A204.1 (cell line): ENCODE results near the gene KRT9.
"Not testable (repeated sequence)": the region's sequence is repeated elsewhere in the genome, so short reads cannot be mapped to it uniquely, and the experiment has no call there.

Experiments used
- FAIRE-seq: peaks from 2 replicates; lab custom pipeline; 2012; peaks lifted over from hg19 to GRCh38; lab: Jason Lieb, UNC

The KRT9 gene

GRCh38 chr17:41571561-41572434, at the start of gene KRT9:
Gene KRT9, minus strand, starts transcription at chr17:41572059. Its CDS starts 67 bp downstream, at chr17:41571992.
- FAIRE-seq: no peak

GRCh38 chr17:41621435-41621817, 49.6 kb upstream of the KRT9 start:
- FAIRE-seq: not testable (repeated sequence)

- no peak for FAIRE-seq
These were observed 49.0 kb upstream of the KRT9 start for GRCh38 chr17:41620583-41621434.

- not testable (repeated sequence) for FAIRE-seq
These were observed 48.2 kb upstream of the KRT9 start for GRCh38 chr17:41619927-41620582.

- no peak for FAIRE-seq
These were observed 47.4 kb upstream of the KRT9 start for GRCh38 chr17:41619036-41619926.

- no peak for FAIRE-seq
These were observed 46.6 kb upstream of the KRT9 start for GRCh38 chr17:41618341-41619035.

GRCh38 chr17:41617698-41618097, 45.8 kb upstream of the KRT9 start:
- no peak for FAIRE-seq

- FAIRE-seq: no peak
These were observed 45.3 kb upstream of the KRT9 start for GRCh38 chr17:41617136-41617535.

- not testable (repeated sequence) for FAIRE-seq
These were observed 44.6 kb upstream of the KRT9 start for GRCh38 chr17:41616486-41616885.

- no peak for FAIRE-seq
These were observed 43.6 kb upstream of the KRT9 start for GRCh38 chr17:41615454-41615853.

- FAIRE-seq: not testable (repeated sequence)
These were observed 42.9 kb upstream of the KRT9 start for GRCh38 chr17:41614767-41615166.

- FAIRE-seq: no peak
These were observed 42.2 kb upstream of the KRT9 start for GRCh38 chr17:41614098-41614497.

- no peak for FAIRE-seq
These were observed 41.6 kb upstream of the KRT9 start for GRCh38 chr17:41613277-41614082.

- not testable (repeated sequence) for FAIRE-seq
These were observed 40.7 kb upstream of the KRT9 start, which contains the start of gene KRT16 for GRCh38 chr17:41612376-41613160. Gene KRT16, minus strand, starts transcription at chr17:41612767. Its CDS starts 79 bp downstream, at chr17:41612688.

- FAIRE-seq: no peak
These were observed 39.2 kb upstream of the KRT9 start for GRCh38 chr17:41610965-41611640.

- FAIRE-seq: not testable (repeated sequence)
These were observed 38.2 kb upstream of the KRT9 start for GRCh38 chr17:41610061-41610517.

- not testable (repeated sequence) for FAIRE-seq
These were observed 35.1 kb upstream of the KRT9 start for GRCh38 chr17:41606930-41607329.

- no peak for FAIRE-seq
These were observed 30.7 kb upstream of the KRT9 start for GRCh38 chr17:41602524-41602923.
